Measurements from ENCODE around the gene COX4I1. TPM values are rescaled to one million over a fixed set of nuclear protein-coding genes. Genes with fewer than 3 reads are reported as not detected.
A peak's percentile ranks its signal among the peaks of the same experiment; 100 is the strongest.

COX4I1 gene
- total and polyA plus RNA-seq, 10 of the 15 experiments (the other 5 are each of a cell fraction or from before 2014, with no cell fraction given): 480 to 1,889 (median 872) TPM

DNA sequence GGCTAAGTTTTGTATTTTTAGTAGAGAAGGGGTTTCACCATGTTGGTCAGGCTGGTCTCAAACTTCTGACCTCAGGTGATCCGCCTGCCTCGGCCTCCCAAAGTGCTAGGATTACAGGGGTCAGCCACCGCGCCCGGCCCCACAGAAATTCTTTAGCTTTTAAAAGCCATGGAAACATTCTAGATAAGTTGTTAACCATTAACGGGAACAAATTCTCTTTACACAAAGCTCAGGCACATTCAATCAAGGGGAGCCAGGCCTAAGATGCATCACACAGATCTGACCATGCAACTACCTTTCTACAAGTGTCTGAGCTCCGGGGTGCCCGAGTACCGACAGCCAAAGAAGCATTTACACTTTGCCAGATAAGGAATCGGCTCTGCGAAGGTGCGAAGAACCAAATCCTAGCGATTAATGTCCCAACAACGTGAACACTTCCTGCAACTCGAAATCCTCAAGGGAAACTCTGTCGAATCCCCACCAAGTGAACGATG lies 1.2 kb upstream of the COX4I1 start:
- Histone ChIP-seq H4K20me1 (ENCODE audit: control insufficient read depth, insufficient read depth) (peaks cover 4% of the 10 kb centered on the region; the same call in 1 of the 2 replicates), H3K4me1 (ENCODE audit: control insufficient read depth, insufficient read depth, low read length) (peaks cover 6% of the 10 kb centered on the region), H3K36me3 (ENCODE audit: control insufficient read depth in 2 of 2, insufficient read depth in 2 of 2, low read length in 1 of 2) (peaks cover 5 to 10% of the 10 kb centered on the region in 2 experiments; a peak in 3 of 4 replicates), H3K27ac (ENCODE audit: control insufficient read depth, insufficient read depth) (peak overlapping the region; percentile 94), H3K9me3 (replicated peaks; ENCODE audit: control insufficient read depth, insufficient read depth, low read length) (no peaks in the 10 kb centered on the region), H2AFZ (ENCODE audit: control insufficient read depth, low read depth, low read length) (no peak overlapping the region), H3K4me3 (peak overlapping the region; percentile 95), H3K27me3 (replicated peaks in 1 of 2; ENCODE audit: control insufficient read depth in 2 of 2, insufficient read depth in 2 of 2, low read length in 1 of 2) (no peaks in the 10 kb centered on the region), H3K79me2 (ENCODE audit: control insufficient read depth, insufficient read depth, low read length) (peaks cover 66% of the 10 kb centered on the region), H3K4me2 (ENCODE audit: control insufficient read depth, insufficient read depth) (peak overlapping the region; percentile 65), H3K9ac (ENCODE audit: control insufficient read depth, insufficient read depth, low read length) (peak overlapping the region; percentile 96)
- no peak for ATAC-seq
- POLR2A ChIA-PET: no interaction called here
- TF ChIP-seq, protein P1, sequence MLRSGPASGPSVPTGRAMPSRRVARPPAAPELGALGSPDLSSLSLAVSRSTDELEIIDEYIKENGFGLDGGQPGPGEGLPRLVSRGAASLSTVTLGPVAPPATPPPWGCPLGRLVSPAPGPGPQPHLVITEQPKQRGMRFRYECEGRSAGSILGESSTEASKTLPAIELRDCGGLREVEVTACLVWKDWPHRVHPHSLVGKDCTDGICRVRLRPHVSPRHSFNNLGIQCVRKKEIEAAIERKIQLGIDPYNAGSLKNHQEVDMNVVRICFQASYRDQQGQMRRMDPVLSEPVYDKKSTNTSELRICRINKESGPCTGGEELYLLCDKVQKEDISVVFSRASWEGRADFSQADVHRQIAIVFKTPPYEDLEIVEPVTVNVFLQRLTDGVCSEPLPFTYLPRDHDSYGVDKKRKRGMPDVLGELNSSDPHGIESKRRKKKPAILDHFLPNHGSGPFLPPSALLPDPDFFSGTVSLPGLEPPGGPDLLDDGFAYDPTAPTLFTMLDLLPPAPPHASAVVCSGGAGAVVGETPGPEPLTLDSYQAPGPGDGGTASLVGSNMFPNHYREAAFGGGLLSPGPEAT (IDR thresholded peaks at IDR 0.05; ENCODE audit: low read depth): no peak
- TF ChIP-seq, protein P2, sequence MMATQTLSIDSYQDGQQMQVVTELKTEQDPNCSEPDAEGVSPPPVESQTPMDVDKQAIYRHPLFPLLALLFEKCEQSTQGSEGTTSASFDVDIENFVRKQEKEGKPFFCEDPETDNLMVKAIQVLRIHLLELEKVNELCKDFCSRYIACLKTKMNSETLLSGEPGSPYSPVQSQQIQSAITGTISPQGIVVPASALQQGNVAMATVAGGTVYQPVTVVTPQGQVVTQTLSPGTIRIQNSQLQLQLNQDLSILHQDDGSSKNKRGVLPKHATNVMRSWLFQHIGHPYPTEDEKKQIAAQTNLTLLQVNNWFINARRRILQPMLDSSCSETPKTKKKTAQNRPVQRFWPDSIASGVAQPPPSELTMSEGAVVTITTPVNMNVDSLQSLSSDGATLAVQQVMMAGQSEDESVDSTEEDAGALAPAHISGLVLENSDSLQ (IDR thresholded peaks at IDR 0.05): no peak
- no peak for TF ChIP-seq YBX1 (IDR thresholded peaks at IDR 0.05)
- no peak for TF ChIP-seq BCL11A (IDR thresholded peaks at IDR 0.05; ENCODE audit: low read depth, low read length)
- no peak for TF ChIP-seq POLR2AphosphoS5 (IDR thresholded peaks at IDR 0.05; ENCODE audit: low read length)
- no peak for TF ChIP-seq STAT1 (conservative IDR thresholded peaks at IDR 0.05)
- in situ Hi-C loops (cut with MboI) (no loop called here), intact Hi-C loops (cut with micrococcal nuclease; ENCODE audit: unreplicated experiment) (no loop called here)
- WGBS (ENCODE audit: insufficient coverage, insufficient replicate concordance, low lambda C conversion rate, missing lambda C conversion rate): 34% methylated on average over 17 of the region's 17 CpGs
- FAIRE-seq: no peak
- CTCF ChIA-PET: interaction anchor here (0.6 to 1.2 kb wide), 3 partner anchors 9 to 962 kb away, joined by 3 to 4 read pairs (median 4); no protein-coding TSS in a partner anchor
- RAD21 ChIA-PET (ENCODE audit: unreplicated experiment): no interaction called here
- no TSS peak for BruUV-seq (replicated peaks)
- DNase-seq (ENCODE audit: low read depth, low spot score): no peak
- SMC1A ChIA-PET (ENCODE audit: uncharacterized antibody, unreplicated experiment): interaction anchor here (0.9 to 1.4 kb wide), 2 partner anchors 10 to 23 kb away, joined by 4 to 5 read pairs; no protein-coding TSS in a partner anchor

All from GM12878 (cell line).